HCT116 (cell line): ENCODE results near the gene COG5. TPM values are rescaled to one million over a fixed set of nuclear protein-coding genes. Genes with fewer than 3 reads are reported as not detected.

ENCODE experiments used
- ATAC-seq: fragments of 200-7000 bp; cut with Tn5 transposase; 2 replicates; pipeline ENCODE4 v1.9.1; 2020; ENCODE audit warnings: mild to moderate bottlenecking, moderate library complexity
- BruUV-seq: library from RNA; stranded (reverse); fragments of 400-500 nt; replicated peaks from 2 replicates; lab custom pipeline; 2021; lab: Mats Ljungman, UMichigan
- CTCF ChIA-PET: fragments of 300-600 bp; sonication (Branson Sonifier 250); formaldehyde crosslinking; loops from one replicate; lab custom pipeline; 2021; ENCODE audit warnings: antibody characterized with exemption; lab: Charles Lee
- POLR2A ChIA-PET: fragments of 300-600, 350-600 bp; sonication (Branson Sonifier 250); formaldehyde crosslinking; loops from one replicate; lab custom pipeline; 2021; ENCODE audit warnings: antibody characterized with exemption; lab: Charles Lee
- RAD21 ChIA-PET, 2 experiments: fragments of 300-600 bp; sonication (Branson Sonifier 250); formaldehyde crosslinking; loops; one replicate each; lab custom pipeline; 2023; ENCODE audit warnings: low total read pairs in 2 of 2; ENCODE audit not compliant: uncharacterized antibody in 2 of 2, unreplicated experiment in 2 of 2, low non-redundant PET in 1 of 2; lab: Charles Lee
- DNase-seq: peaks from one replicate; pipeline ENCODE4 v3.0.0-alpha.2; 2010; ENCODE audit warnings: low read depth, low spot score
- H2AFZ ChIP-seq: fragments of 200-600 bp; shearing (Covaris generic), sonication (generic); 2 replicates; pipeline ENCODE4 v1.6.1; 2017; ENCODE audit warnings: low read depth, mixed run types, mixed read lengths, antibody characterized with exemption, low read length; ENCODE audit not compliant: poor library complexity, severe bottlenecking
- H3K27ac ChIP-seq: 2 replicates; pipeline ENCODE4 v1.5.1; 2012; ENCODE audit warnings: low read depth, low read length
- H3K27me3 ChIP-seq: fragments of 200-600 bp; sonication (generic); 2 replicates; pipeline ENCODE4 v1.6.1; 2016; ENCODE audit warnings: mixed run types, low read length, mixed read lengths; ENCODE audit not compliant: insufficient read depth
- H3K36me3 ChIP-seq, 2 experiments: fragments of 200-500 bp in 1 of 2; fragments of 200-600 bp in 1 of 2; sonication (Bioruptor generic) in 1 of 2; sonication (generic) in 1 of 2; 2 replicates each; pipeline versions ENCODE4 v1.5.1 to v1.6.1; 2014 to 2016; ENCODE audit warnings: low read length in 2 of 2, inconsistent platforms in 1 of 2, mixed read lengths in 1 of 2, mixed run types in 1 of 2; ENCODE audit not compliant: insufficient read depth in 2 of 2, control insufficient read depth in 1 of 2
- H3K4me1 ChIP-seq, 2 experiments: fragments of 200-600 bp in 1 of 2; sonication (generic) in 1 of 2; 2 replicates each; pipeline versions ENCODE4 v1.5.1 to v1.6.1; 2012 to 2017; ENCODE audit warnings: low read length in 2 of 2, inconsistent platforms in 1 of 2, mild to moderate bottlenecking in 1 of 2, mixed read lengths in 1 of 2, mixed run types in 1 of 2, moderate library complexity in 1 of 2; ENCODE audit not compliant: insufficient read depth in 2 of 2, control insufficient read depth in 1 of 2
- H3K4me2 ChIP-seq: fragments of 200-600 bp; sonication (generic); 2 replicates; pipeline ENCODE4 v1.6.1; 2017; ENCODE audit warnings: mixed run types, low read length, mixed read lengths
- H3K4me3 ChIP-seq, 2 experiments: fragments of 200-600 bp in 1 of 2; sonication (generic) in 1 of 2; replicated peaks in 1 of 2; 2 replicates each; pipeline ENCODE4 v1.5.1; 2011 to 2016; ENCODE audit warnings: low read length in 2 of 2, control low read depth in 1 of 2, low read depth in 1 of 2, mild to moderate bottlenecking in 1 of 2, mixed read lengths in 1 of 2, mixed run types in 1 of 2
- H3K79me2 ChIP-seq: fragments of 200-600 bp; sonication (generic); 2 replicates; pipeline ENCODE4 v1.6.1; 2017; ENCODE audit warnings: mild to moderate bottlenecking, mixed run types, low read length, moderate library complexity, mixed read lengths; ENCODE audit not compliant: insufficient read depth
- H3K9ac ChIP-seq: fragments of 200-600 bp; sonication (generic); 2 replicates; pipeline ENCODE4 v1.6.1; 2016; ENCODE audit warnings: low read length, mixed read lengths
- H3K9me2 ChIP-seq: fragments of 200-600 bp; sonication (generic), shearing (Covaris generic); 2 replicates; pipeline ENCODE4 v1.6.1; 2017; ENCODE audit warnings: mixed run types, mild to moderate bottlenecking, moderate library complexity; ENCODE audit not compliant: insufficient read depth
- H3K9me3 ChIP-seq, 2 experiments: fragments of 200-500 bp in 1 of 2; fragments of 200-600 bp in 1 of 2; sonication (Bioruptor generic) in 1 of 2; sonication (generic) in 1 of 2; 2 replicates each; pipeline ENCODE4 v1.6.1; 2014 to 2017; ENCODE audit warnings: low read length in 2 of 2, mixed read lengths in 2 of 2, inconsistent platforms in 1 of 2, low read depth in 1 of 2, mild to moderate bottlenecking in 1 of 2, mixed run types in 1 of 2, moderate library complexity in 1 of 2; ENCODE audit not compliant: control insufficient read depth in 1 of 2, insufficient read depth in 1 of 2
- H4K20me1 ChIP-seq: fragments of 200-600 bp; sonication (generic), shearing (Covaris generic); 2 replicates; pipeline ENCODE4 v1.6.1; 2017; ENCODE audit warnings: mixed run types, mild to moderate bottlenecking, moderate library complexity; ENCODE audit not compliant: insufficient read depth
- CBX3 ChIP-seq: IDR thresholded peaks from 2 replicates; pipeline ENCODE4 v1.6.1; 2012; ENCODE audit warnings: low read depth
- CEBPB ChIP-seq: IDR thresholded peaks from 2 replicates; pipeline ENCODE4 v1.6.1; 2012; ENCODE audit warnings: low read depth
- EGR1 ChIP-seq: IDR thresholded peaks from 2 replicates; pipeline ENCODE4 v1.6.1; 2012; ENCODE audit warnings: low read depth
- ELF1 ChIP-seq: IDR thresholded peaks from 2 replicates; pipeline ENCODE4 v1.6.1; 2012; ENCODE audit warnings: low read depth, borderline replicate concordance
- EZH2 ChIP-seq: fragments of 200-600 bp; sonication (generic); IDR thresholded peaks from 2 replicates; pipeline ENCODE4 v1.6.1; 2017; ENCODE audit warnings: antibody characterized with exemption, mixed run types
- EZH2phosphoT487 ChIP-seq: fragments of 200-600 bp; IDR thresholded peaks from 2 replicates; pipeline ENCODE4 v1.6.1; 2018; ENCODE audit warnings: antibody characterized with exemption, borderline replicate concordance
- JUND ChIP-seq: IDR thresholded peaks from 2 replicates; pipeline ENCODE4 v1.6.1; 2012
- MAX ChIP-seq: IDR thresholded peaks from 2 replicates; pipeline ENCODE4 v1.6.1; 2012
- POLR2A ChIP-seq: IDR thresholded peaks from 2 replicates; pipeline ENCODE4 v1.7.0; 2011; ENCODE audit warnings: borderline replicate concordance; ENCODE audit not compliant: insufficient read depth, insufficient read length; ENCODE audit errors: extremely low read depth
- SIN3A ChIP-seq: IDR thresholded peaks from 2 replicates; pipeline ENCODE4 v1.6.1; 2012; ENCODE audit warnings: low read depth
- SRF ChIP-seq: IDR thresholded peaks from 2 replicates; pipeline ENCODE4 v1.6.1; 2012; ENCODE audit warnings: low read depth
- ZFX ChIP-seq: fragments of 450-650 bp; IDR thresholded peaks from 2 replicates; pipeline ENCODE4 v1.6.1; 2017
- ZNF274 ChIP-seq: fragments of 200-500 bp; sonication (Bioruptor generic); IDR thresholded peaks from 2 replicates; pipeline ENCODE4 v1.6.1; 2014; ENCODE audit warnings: mild to moderate bottlenecking, low read depth, low read length, inconsistent platforms
- intact Hi-C: fragments of 100-400 bp; cut with micrococcal nuclease; formaldehyde crosslinking; loops from 2 replicates; pipeline ENCODE4 v1.10.0; 2022
- total RNA-seq: library from RNA; stranded (reverse); gene quantifications from one replicate; pipeline ENCODE4 v1.2.1, GENCODE V29; 2021; ENCODE audit not compliant: unreplicated experiment
- TF ChIP-seq, protein P1 (sequence below): IDR thresholded peaks from 2 replicates; pipeline ENCODE4 v1.6.1; 2011; ENCODE audit warnings: mild to moderate bottlenecking, low read length, moderate library complexity; ENCODE audit not compliant: insufficient replicate concordance; ENCODE audit errors: extremely low read depth
- TF ChIP-seq, protein P2 (sequence below): IDR thresholded peaks from 2 replicates; pipeline ENCODE4 v1.6.1; 2012; ENCODE audit warnings: low read depth

COG5 gene
- total RNA-seq, 1 experiment from 2014 or later: 30.7 TPM

DNA sequence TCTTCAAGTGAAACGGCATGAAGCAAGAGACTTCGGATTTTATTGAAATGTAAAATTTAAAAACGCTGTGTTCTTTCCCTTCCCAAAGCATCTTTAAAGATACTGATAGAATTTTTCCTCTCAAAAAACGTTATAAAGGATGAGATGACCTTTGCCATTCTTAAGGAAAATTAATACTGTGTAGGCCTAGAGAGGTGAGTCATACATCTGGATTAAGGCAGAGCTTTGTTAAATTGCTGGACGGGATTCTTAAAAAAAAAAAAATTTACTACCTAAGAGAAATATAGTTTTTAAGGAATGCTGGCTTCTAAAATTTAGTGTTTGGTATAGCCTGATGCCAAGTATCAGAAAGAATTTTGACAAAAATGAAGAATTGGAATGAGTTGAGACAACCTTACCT, 401.2 kb downstream of the COG5 start:
- peaks cover 0 to 5% of the 10 kb centered on the region in 2 experiments; a peak in 3 of 4 replicates for H3K4me1 ChIP-seq
- TF ChIP-seq EZH2: no peak
- TF ChIP-seq POLR2A: no peak
- TF ChIP-seq, protein P1, sequence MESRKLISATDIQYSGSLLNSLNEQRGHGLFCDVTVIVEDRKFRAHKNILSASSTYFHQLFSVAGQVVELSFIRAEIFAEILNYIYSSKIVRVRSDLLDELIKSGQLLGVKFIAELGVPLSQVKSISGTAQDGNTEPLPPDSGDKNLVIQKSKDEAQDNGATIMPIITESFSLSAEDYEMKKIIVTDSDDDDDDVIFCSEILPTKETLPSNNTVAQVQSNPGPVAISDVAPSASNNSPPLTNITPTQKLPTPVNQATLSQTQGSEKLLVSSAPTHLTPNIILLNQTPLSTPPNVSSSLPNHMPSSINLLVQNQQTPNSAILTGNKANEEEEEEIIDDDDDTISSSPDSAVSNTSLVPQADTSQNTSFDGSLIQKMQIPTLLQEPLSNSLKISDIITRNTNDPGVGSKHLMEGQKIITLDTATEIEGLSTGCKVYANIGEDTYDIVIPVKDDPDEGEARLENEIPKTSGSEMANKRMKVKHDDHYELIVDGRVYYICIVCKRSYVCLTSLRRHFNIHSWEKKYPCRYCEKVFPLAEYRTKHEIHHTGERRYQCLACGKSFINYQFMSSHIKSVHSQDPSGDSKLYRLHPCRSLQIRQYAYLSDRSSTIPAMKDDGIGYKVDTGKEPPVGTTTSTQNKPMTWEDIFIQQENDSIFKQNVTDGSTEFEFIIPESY: no peak
- TF ChIP-seq CBX3: no peak
- no peak for TF ChIP-seq CEBPB
- TF ChIP-seq ELF1: no peak
- no peak for TF ChIP-seq SIN3A
- TF ChIP-seq, protein P2, sequence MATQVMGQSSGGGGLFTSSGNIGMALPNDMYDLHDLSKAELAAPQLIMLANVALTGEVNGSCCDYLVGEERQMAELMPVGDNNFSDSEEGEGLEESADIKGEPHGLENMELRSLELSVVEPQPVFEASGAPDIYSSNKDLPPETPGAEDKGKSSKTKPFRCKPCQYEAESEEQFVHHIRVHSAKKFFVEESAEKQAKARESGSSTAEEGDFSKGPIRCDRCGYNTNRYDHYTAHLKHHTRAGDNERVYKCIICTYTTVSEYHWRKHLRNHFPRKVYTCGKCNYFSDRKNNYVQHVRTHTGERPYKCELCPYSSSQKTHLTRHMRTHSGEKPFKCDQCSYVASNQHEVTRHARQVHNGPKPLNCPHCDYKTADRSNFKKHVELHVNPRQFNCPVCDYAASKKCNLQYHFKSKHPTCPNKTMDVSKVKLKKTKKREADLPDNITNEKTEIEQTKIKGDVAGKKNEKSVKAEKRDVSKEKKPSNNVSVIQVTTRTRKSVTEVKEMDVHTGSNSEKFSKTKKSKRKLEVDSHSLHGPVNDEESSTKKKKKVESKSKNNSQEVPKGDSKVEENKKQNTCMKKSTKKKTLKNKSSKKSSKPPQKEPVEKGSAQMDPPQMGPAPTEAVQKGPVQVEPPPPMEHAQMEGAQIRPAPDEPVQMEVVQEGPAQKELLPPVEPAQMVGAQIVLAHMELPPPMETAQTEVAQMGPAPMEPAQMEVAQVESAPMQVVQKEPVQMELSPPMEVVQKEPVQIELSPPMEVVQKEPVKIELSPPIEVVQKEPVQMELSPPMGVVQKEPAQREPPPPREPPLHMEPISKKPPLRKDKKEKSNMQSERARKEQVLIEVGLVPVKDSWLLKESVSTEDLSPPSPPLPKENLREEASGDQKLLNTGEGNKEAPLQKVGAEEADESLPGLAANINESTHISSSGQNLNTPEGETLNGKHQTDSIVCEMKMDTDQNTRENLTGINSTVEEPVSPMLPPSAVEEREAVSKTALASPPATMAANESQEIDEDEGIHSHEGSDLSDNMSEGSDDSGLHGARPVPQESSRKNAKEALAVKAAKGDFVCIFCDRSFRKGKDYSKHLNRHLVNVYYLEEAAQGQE: no peak
- no peak for TF ChIP-seq ZNF274
- no peak for TF ChIP-seq ZFX
- TF ChIP-seq MAX: no peak
- TF ChIP-seq EZH2phosphoT487: no peak
- no peak for TF ChIP-seq EGR1
- TF ChIP-seq JUND: no peak
- TF ChIP-seq SRF: no peak
- ChIA-PET CTCF (interaction anchor here (0.6 to 1.8 kb wide), 2 partner anchors 12 to 712 kb away, joined by 3 to 5 read pairs; no protein-coding TSS in a partner anchor), RAD21 (interaction anchor here in 1 of 2 experiments (0.7 kb wide), 1 partner anchor 454 kb away, joined by 3 read pairs; no protein-coding TSS in a partner anchor), POLR2A (no interaction called here)
- no peak overlapping the region for H3K4me2 ChIP-seq
- H3K9me3 ChIP-seq: no peaks in the 10 kb centered on the region
- ATAC-seq: no peak
- DNase-seq: no peak
- H2AFZ ChIP-seq: no peak overlapping the region
- no peaks in the 10 kb centered on the region for H3K36me3 ChIP-seq
- no peak overlapping the region for H3K9ac ChIP-seq
- H3K4me3 ChIP-seq: no peak overlapping the region
- intact Hi-C loops: no loop called here
- no peaks in the 10 kb centered on the region for H3K79me2 ChIP-seq
- H3K9me2 ChIP-seq: no peaks in the 10 kb centered on the region
- BruUV-seq: no TSS peak
- H4K20me1 ChIP-seq: no peaks in the 10 kb centered on the region
- H3K27ac ChIP-seq: no peak overlapping the region
- H3K27me3 ChIP-seq: no peaks in the 10 kb centered on the region
